GM12878 (cell line): Measurements from ENCODE around the gene TCEANC2. TPM values are rescaled to one million over a fixed set of nuclear protein-coding genes. Genes with fewer than 3 reads are reported as not detected.

Experiments
- ATAC-seq: fragments of 200-7000 bp; cut with Tn5 transposase; 3 replicates; pipeline ENCODE4 v1.9.1; 2020; ENCODE audit warnings: mild to moderate bottlenecking, moderate library complexity
- BruUV-seq: library from RNA; stranded (reverse); fragments of 400-500 nt; replicated peaks from 2 replicates; lab custom pipeline; 2021; lab: Mats Ljungman, UMichigan
- CTCF ChIA-PET: fragments of 300-600 bp; sonication (Branson Sonifier 250); formaldehyde crosslinking; extraction: SDS; loops from one replicate; lab custom pipeline; 2021; ENCODE audit warnings: inconsistent platforms; lab: Yijun Ruan, JAX
- POLR2A ChIA-PET: fragments of 350-600 bp; formaldehyde crosslinking; extraction: SDS; loops from one replicate; lab custom pipeline; 2021; ENCODE audit warnings: inconsistent platforms; lab: Charles Lee
- RAD21 ChIA-PET: fragments of 300-600 bp; sonication (Branson Sonifier 250); formaldehyde crosslinking; loops from one replicate; lab custom pipeline; 2023; ENCODE audit warnings: antibody characterized with exemption; ENCODE audit not compliant: unreplicated experiment; lab: Charles Lee
- SMC1A ChIA-PET: fragments of 300-600 bp; sonication (Branson Sonifier 250); formaldehyde crosslinking; loops from one replicate; lab custom pipeline; 2023; ENCODE audit not compliant: unreplicated experiment, uncharacterized antibody; lab: Charles Lee
- DNase-seq: peaks from one replicate; pipeline ENCODE4 v3.0.0-alpha.2; 2011; ENCODE audit warnings: low read depth, low spot score
- FAIRE-seq: peaks from 3 replicates; lab custom pipeline; 2011; peaks lifted over from hg19 to GRCh38; lab: Jason Lieb, UNC
- H2AFZ ChIP-seq: 2 replicates; pipeline ENCODE4 v1.6.0; 2011; ENCODE audit warnings: low read depth, low read length, control low read depth; ENCODE audit not compliant: control insufficient read depth
- H3K27ac ChIP-seq: 2 replicates; pipeline ENCODE4 v1.5.1; 2011; ENCODE audit warnings: control low read depth; ENCODE audit not compliant: control insufficient read depth, insufficient read depth
- H3K27me3 ChIP-seq, 2 experiments: replicated peaks in 1 of 2; 2 replicates each; pipeline versions ENCODE4 v1.6.0 to v1.6.1; 2011; ENCODE audit warnings: low read length in 1 of 2; ENCODE audit not compliant: control insufficient read depth in 2 of 2, insufficient read depth in 2 of 2
- H3K36me3 ChIP-seq, 2 experiments: 2 replicates each; pipeline ENCODE4 v1.5.1; 2011; ENCODE audit warnings: low read length in 1 of 2; ENCODE audit not compliant: control insufficient read depth in 2 of 2, insufficient read depth in 2 of 2
- H3K4me1 ChIP-seq: 2 replicates; pipeline ENCODE4 v1.6.1; 2011; ENCODE audit warnings: mild to moderate bottlenecking, low read length, moderate library complexity, mixed read lengths; ENCODE audit not compliant: control insufficient read depth, insufficient read depth
- H3K4me2 ChIP-seq: 2 replicates; pipeline ENCODE4 v1.6.0; 2011; ENCODE audit warnings: control low read depth; ENCODE audit not compliant: control insufficient read depth, insufficient read depth
- H3K4me3 ChIP-seq: fragments of 200-600 bp; sonication (generic); 2 replicates; pipeline ENCODE4 v1.5.1; 2016
- H3K79me2 ChIP-seq: 2 replicates; pipeline ENCODE4 v1.6.0; 2011; ENCODE audit warnings: low read length; ENCODE audit not compliant: control insufficient read depth, insufficient read depth
- H3K9ac ChIP-seq: 2 replicates; pipeline ENCODE4 v1.8.0; 2011; ENCODE audit warnings: low read length, control low read depth, mixed read lengths; ENCODE audit not compliant: control insufficient read depth, insufficient read depth
- H3K9me3 ChIP-seq: replicated peaks from 3 replicates; pipeline ENCODE4 v1.5.1; 2011; ENCODE audit warnings: mild to moderate bottlenecking, low read length; ENCODE audit not compliant: control insufficient read depth, insufficient read depth
- H4K20me1 ChIP-seq: 2 replicates; pipeline ENCODE4 v1.6.0; 2011; ENCODE audit not compliant: control insufficient read depth, insufficient read depth
- ASH2L ChIP-seq: fragments of 300-600, 200-600 bp; sonication (generic); IDR thresholded peaks from 2 replicates; pipeline ENCODE4 v1.6.1; 2017; ENCODE audit warnings: low read depth, mild to moderate bottlenecking, borderline replicate concordance
- ATF2 ChIP-seq: IDR thresholded peaks from 2 replicates; pipeline ENCODE4 v1.6.1; 2012; ENCODE audit warnings: low read length, inconsistent platforms
- CHD4 ChIP-seq: fragments of 200-600 bp; sonication (generic); IDR thresholded peaks from 2 replicates; pipeline ENCODE4 v1.6.1; 2016; ENCODE audit warnings: mild to moderate bottlenecking
- E2F8 ChIP-seq: fragments of 450-650 bp; IDR thresholded peaks from 2 replicates; pipeline ENCODE4 v1.6.1; 2018; ENCODE audit warnings: mild to moderate bottlenecking, low read depth, moderate library complexity; ENCODE audit not compliant: partially characterized antibody
- IKZF1 ChIP-seq: fragments of 450-650 bp; conservative IDR thresholded peaks from 2 replicates; pipeline ENCODE4 v1.6.1; 2017; ENCODE audit warnings: antibody characterized with exemption, mild to moderate bottlenecking
- NFYA ChIP-seq: IDR thresholded peaks from 2 replicates; pipeline ENCODE4 v1.6.1; 2011; ENCODE audit warnings: low read depth, mild to moderate bottlenecking, low read length, improper control_type of control experiment, borderline replicate concordance
- PAX8 ChIP-seq: fragments of 450-650 bp; IDR thresholded peaks from 2 replicates; pipeline ENCODE4 v1.6.1; 2017; ENCODE audit warnings: mild to moderate bottlenecking, moderate library complexity
- POLR2AphosphoS5 ChIP-seq: IDR thresholded peaks from 2 replicates; pipeline ENCODE4 v1.6.1; 2011; ENCODE audit warnings: mild to moderate bottlenecking, low read length, inconsistent platforms
- PRDM15 ChIP-seq: fragments of 450-650 bp; formaldehyde crosslinking; IDR thresholded peaks from 2 replicates; pipeline ENCODE4 v1.4.0; 2020; ENCODE audit warnings: mild to moderate bottlenecking, moderate library complexity
- RCOR1 ChIP-seq: conservative IDR thresholded peaks from 2 replicates; pipeline ENCODE4 v1.6.1; 2012; ENCODE audit warnings: low read depth, low read length, improper control_type of control experiment
- SIX5 ChIP-seq: IDR thresholded peaks from 2 replicates; pipeline ENCODE4 v1.6.1; 2011; ENCODE audit warnings: mild to moderate bottlenecking, low read depth, low read length, moderate library complexity; ENCODE audit not compliant: severe bottlenecking
- SMC3 ChIP-seq: IDR thresholded peaks from 2 replicates; pipeline ENCODE4 v1.6.1; 2011; ENCODE audit warnings: low read length, improper control_type of control experiment, borderline replicate concordance
- SUZ12 ChIP-seq: fragments of 200-600 bp; sonication (generic); IDR thresholded peaks from one replicate; pipeline ENCODE4 v1.6.1; 2018; ENCODE audit warnings: antibody characterized with exemption, mild to moderate bottlenecking; ENCODE audit not compliant: unreplicated experiment
- USF1 ChIP-seq: IDR thresholded peaks from 2 replicates; pipeline ENCODE4 v1.6.1; 2011; ENCODE audit warnings: borderline replicate concordance, low read depth, mild to moderate bottlenecking, moderate library complexity, mixed read lengths, low read length; ENCODE audit not compliant: insufficient read depth; ENCODE audit errors: extremely low read length
- ZSCAN29 ChIP-seq: fragments of 450-650 bp; IDR thresholded peaks from 2 replicates; pipeline ENCODE4 v1.6.1; 2017; ENCODE audit warnings: mild to moderate bottlenecking, moderate library complexity
- WGBS: methylation state at CpG from one replicate; pipeline ENCODE4 v1.1.6; 2016; ENCODE audit warnings: low lambda C conversion rate; ENCODE audit not compliant: insufficient replicate concordance, insufficient coverage; ENCODE audit errors: missing lambda C conversion rate; 5-methylcytosine and 5-hydroxymethylcytosine counted together
- in situ Hi-C: fragments of 300-500 bp; cut with MboI; formaldehyde crosslinking; loops from 9 replicates; pipeline ENCODE4 v1.14.3; 2018; ENCODE audit warnings: mixed read lengths
- intact Hi-C: fragments of 100-400 bp; cut with micrococcal nuclease; formaldehyde crosslinking; loops from one replicate; pipeline ENCODE4 v1.14.2; 2022; ENCODE audit not compliant: unreplicated experiment
- polyA plus RNA-seq, 11 experiments: library from polyadenylated mRNA; depleted of rRNA in 4 of 11; unstranded in 6 of 11; stranded (reverse) in 5 of 11; fragments of >200 nt; fragmentation: Nextera tagmentation in 4 of 11; fragmentation: Illumina TruSeq in 1 of 11; extraction: Ambion mirVana in 4 of 11; extraction: Trizol in 1 of 11; gene quantifications; 1 replicate in 1 of 11; 2 replicates in 10 of 11; pipeline versions ENCODE4 v1.2.1 to v1.2.3, GENCODE V29; 2011 to 2016; ENCODE audit warnings: inconsistent platforms in 2 of 11, missing spikeins in 2 of 11, low read depth in 1 of 11
- total RNA-seq, 4 experiments: library from RNA; depleted of rRNA in 3 of 4; stranded (reverse); fragments of >200 nt in 3 of 4; fragmentation: Illumina TruSeq in 1 of 4; extraction: Trizol in 1 of 4; gene quantifications; 2 replicates each; pipeline versions ENCODE4 v1.2.1 to v1.2.3, GENCODE V29; 2013 to 2021

Gene TCEANC2
- total and polyA plus RNA-seq, 10 of the 15 experiments (the other 5 are each of a cell fraction or from before 2014, with no cell fraction given), result 4.4 to 13.2 (median 6.4) TPM

DNA sequence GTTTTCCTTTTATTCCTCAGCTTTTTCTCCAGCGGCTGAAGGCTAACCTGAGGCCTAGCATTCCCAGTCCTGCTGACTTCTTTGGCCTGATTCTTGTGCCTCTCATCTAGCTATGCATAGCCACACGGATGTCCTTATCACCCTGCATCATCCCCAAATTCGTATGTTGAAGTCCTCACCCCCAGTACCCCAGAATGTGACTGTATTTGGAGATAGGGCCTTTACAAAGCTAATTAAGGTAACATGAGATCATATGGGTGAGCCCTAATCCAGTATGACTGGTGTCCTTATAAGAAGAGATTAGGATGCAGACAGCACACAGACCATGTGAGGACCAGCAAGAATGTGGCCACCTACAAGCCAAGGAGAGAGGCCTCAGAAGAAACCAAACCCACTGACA lies 54.7 kb downstream of the TCEANC2 start:
- RAD21 ChIA-PET, result no interaction called here
- no TSS peak for BruUV-seq
- 46% methylated on average over 3 of the region's 3 CpGs for WGBS
- H2AFZ ChIP-seq, result no peak overlapping the region
- no peaks in the 10 kb centered on the region for H3K9me3 ChIP-seq
- no peaks in the 10 kb centered on the region for H3K4me1 ChIP-seq
- H3K4me2 ChIP-seq, result no peak overlapping the region
- CTCF ChIA-PET, result no interaction called here
- no peaks in the 10 kb centered on the region for H3K79me2 ChIP-seq
- no peaks in the 10 kb centered on the region for H3K36me3 ChIP-seq
- no peaks in the 10 kb centered on the region for H3K27me3 ChIP-seq
- FAIRE-seq (no peak), ATAC-seq (no peak), DNase-seq (no peak)
- no peak overlapping the region for H3K27ac ChIP-seq
- POLR2A ChIA-PET, result no interaction called here
- H3K9ac ChIP-seq, result no peak overlapping the region
- intact Hi-C loops, result no loop called here
- no peaks in the 10 kb centered on the region for H4K20me1 ChIP-seq
- TF ChIP-seq PAX8 (no peak), CHD4 (no peak), USF1 (no peak), NFYA (no peak), SIX5 (no peak), PRDM15 (no peak), ATF2 (no peak), RCOR1 (no peak), SMC3 (no peak), ASH2L (no peak), SUZ12 (no peak), E2F8 (no peak), POLR2AphosphoS5 (no peak), IKZF1 (no peak), ZSCAN29 (no peak)
- in situ Hi-C loops, result no loop called here
- SMC1A ChIA-PET, result interaction anchor here (0.5 kb wide), 1 partner anchor 374 kb away, joined by 3 read pairs; no protein-coding TSS in a partner anchor
- H3K4me3 ChIP-seq, result no peak overlapping the region
